H1 (cell line): ENCODE measurements around the gene PFDN5. TPM values are rescaled to one million over a fixed set of nuclear protein-coding genes. Genes with fewer than 3 reads are reported as not detected.

Experiments
- HDAC6 ChIP-seq: IDR thresholded peaks from one replicate; pipeline ENCODE4 v1.7.1; 2012; ENCODE audit warnings: low read depth, mild to moderate bottlenecking, inconsistent platforms, low read length, moderate library complexity
- JUN ChIP-seq: IDR thresholded peaks from 2 replicates; pipeline ENCODE4 v1.6.1; 2011; ENCODE audit warnings: low read depth, mild to moderate bottlenecking, improper control_type of control experiment, low read length
- KDM4A ChIP-seq: IDR thresholded peaks from one replicate; pipeline ENCODE4 v1.7.1; 2012; ENCODE audit warnings: low read depth, mild to moderate bottlenecking, moderate library complexity, low read length, inconsistent platforms; ENCODE audit not compliant: severe bottlenecking
- PHF8 ChIP-seq: fragments of 200-600 bp; sonication (generic); conservative IDR thresholded peaks from 2 replicates; pipeline ENCODE4 v1.7.1; 2012; ENCODE audit warnings: low read depth, mild to moderate bottlenecking, inconsistent platforms, low read length, moderate library complexity
- RFX5 ChIP-seq: IDR thresholded peaks from 2 replicates; pipeline ENCODE4 v1.6.1; 2011; ENCODE audit warnings: low read depth, low read length, improper control_type of control experiment, borderline replicate concordance
- RNF2 ChIP-seq: fragments of 200-900, 300-1000 bp; sonication (generic); IDR thresholded peaks from 2 replicates; pipeline ENCODE4 v1.7.1; 2016; ENCODE audit warnings: borderline replicate concordance, low read depth, mild to moderate bottlenecking, antibody characterized with exemption, low read length; ENCODE audit not compliant: poor library complexity, severe bottlenecking; ENCODE audit errors: missing control alignments
- SUZ12 ChIP-seq: fragments of 200-600 bp; sonication (generic); IDR thresholded peaks from 2 replicates; pipeline ENCODE4 v1.6.1; 2012; ENCODE audit warnings: mild to moderate bottlenecking, inconsistent platforms, low read length, moderate library complexity, mixed read lengths
- TAF7 ChIP-seq: optimal IDR thresholded peaks from 2 replicates; pipeline ENCODE3; 2011; ENCODE audit warnings: low read depth, mild to moderate bottlenecking, inconsistent platforms, low read length, moderate library complexity, borderline replicate concordance
- polyA plus RNA-seq, 7 experiments: library from polyadenylated mRNA; depleted of rRNA in 3 of 7; stranded (reverse) in 5 of 7; unstranded in 2 of 7; fragments of >200 nt in 5 of 7; fragments of 200-250 nt in 2 of 7; gene quantifications; 1 replicate in 5 of 7; 2 replicates in 1 of 7; 4 replicates in 1 of 7; pipeline versions ENCODE4 v1.2.1 to v1.2.3, GENCODE V29; 2011 to 2013; ENCODE audit warnings: missing spikeins in 2 of 7, mixed read lengths in 2 of 7
- total RNA-seq: library from RNA; stranded (reverse); fragmentation: NEBNext Ultra II Directional; extraction: Animal tissue kit (Norgen Biotek cat#: 25700); gene quantifications from 2 replicates; pipeline ENCODE4 v1.2.1, GENCODE V29; 2021

The PFDN5 gene
- total and polyA plus RNA-seq, 2 of the 8 experiments (the other 6 are each of a cell fraction or from before 2014, with no cell fraction given) = 290 to 630 TPM

- TF ChIP-seq TAF7 = no peak
- no peak for TF ChIP-seq HDAC6
- no peak for TF ChIP-seq JUN
- TF ChIP-seq KDM4A = no peak
- no peak; the same call in 1 of the 2 replicates for TF ChIP-seq PHF8
- TF ChIP-seq RFX5 = no peak
- no peak for TF ChIP-seq RNF2
- no peak for TF ChIP-seq SUZ12
Observed at GRCh38 chr12:53345486-53346188, 50.3 kb downstream of the PFDN5 start (continued).
